NCI-H524 (cell line): ENCODE measurements around the gene CEACAM3.
"Not testable (repeated sequence)": the region's sequence is repeated elsewhere in the genome, so short reads cannot be mapped to it uniquely, and the experiment has no call there.

Experiments
- DNase-seq, 2 experiments: peaks; one replicate each; lab custom pipeline; 2025; lab: John Stamatoyannopoulos, UW

CEACAM3 gene

GRCh38 chr19:41796362-41796761, at the start of gene CEACAM3:
CEACAM3 (plus strand) TSS chr19:41796587; CDS start chr19:41796678, 91 bp downstream.
- no peak for DNase-seq

GRCh38 chr19:41746593-41747227, 49.7 kb upstream of the CEACAM3 start:
- DNase-seq: peak; percentile 26 to 46

- DNase-seq: no peak
Observed at GRCh38 chr19:41748012-41748411, 48.4 kb upstream of the CEACAM3 start.

- not testable (repeated sequence) for DNase-seq
Observed at GRCh38 chr19:41750248-41751134, 45.9 kb upstream of the CEACAM3 start.

DNA sequence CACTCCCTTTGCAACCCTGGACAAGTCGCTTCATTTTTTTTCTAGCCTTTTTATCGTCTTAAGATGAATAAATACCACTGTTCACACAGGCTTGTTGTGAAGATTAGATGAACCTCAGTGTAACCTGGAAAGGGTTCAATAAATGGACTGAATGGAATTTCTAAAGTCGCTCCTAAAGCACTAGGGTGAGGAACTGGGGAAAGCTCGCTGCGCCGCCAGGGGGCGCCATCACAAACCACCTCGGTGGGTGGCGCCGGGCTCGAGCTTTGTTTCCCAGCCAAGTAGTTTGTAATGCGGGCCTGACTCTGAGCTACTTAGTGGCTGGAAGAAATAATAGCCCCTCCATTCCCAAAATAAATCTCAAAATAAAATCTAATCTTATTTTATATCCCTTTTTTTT, 43.2 kb upstream of the CEACAM3 start:
- DNase-seq: peak in 1 of 2 experiments; percentile 10

- peak in 1 of 2 experiments; percentile 51 for DNase-seq
Observed at GRCh38 chr19:41753936-41754529, 42.4 kb upstream of the CEACAM3 start.

- no peak for DNase-seq
Observed at GRCh38 chr19:41755328-41755913, 41.0 kb upstream of the CEACAM3 start, which contains the start of gene CEACAM6. CEACAM6 (plus strand) TSS chr19:41755530; CDS start chr19:41755639, 109 bp downstream.

DNA sequence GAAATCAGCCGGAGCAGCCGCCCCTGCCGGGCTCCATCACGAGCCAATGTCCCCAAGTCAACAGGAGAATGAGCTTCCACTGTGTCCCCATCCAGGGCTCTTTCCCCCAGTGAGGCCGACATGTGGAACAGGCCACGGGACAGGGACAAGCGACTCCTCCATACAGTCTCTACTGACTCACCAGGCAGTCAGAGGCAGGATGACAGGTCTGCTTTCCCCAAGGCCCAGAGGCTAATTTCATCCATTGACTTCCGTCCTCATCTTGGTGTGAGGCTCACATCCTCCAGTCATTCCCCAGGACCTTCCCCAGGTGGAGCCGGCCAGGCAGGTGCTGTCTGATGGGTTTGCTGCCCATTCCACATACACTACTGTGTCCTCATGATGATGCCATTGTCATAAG, 37.5 kb upstream of the CEACAM3 start:
- no peak for DNase-seq

DNA sequence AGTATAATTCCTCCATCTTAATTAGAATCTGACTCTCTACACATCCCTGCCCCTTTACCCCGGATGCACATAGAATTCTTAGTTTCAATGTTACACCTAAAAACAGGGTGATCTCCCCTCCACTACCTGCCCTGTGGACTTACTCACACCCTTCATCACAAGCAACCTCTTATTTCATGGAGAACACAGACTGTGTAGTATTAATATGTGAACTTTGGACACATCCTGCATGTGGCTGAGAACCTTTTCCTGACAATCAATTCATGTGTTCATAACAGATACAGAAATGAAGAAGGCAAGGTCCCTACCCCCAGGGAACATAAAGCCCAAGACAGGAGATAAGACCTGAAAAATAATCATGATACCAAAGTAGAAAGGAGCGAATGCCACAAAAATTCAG, 29.3 kb upstream of the CEACAM3 start:
- DNase-seq: no peak

- DNase-seq: not testable (repeated sequence)
Observed at GRCh38 chr19:41768105-41768504, 28.3 kb upstream of the CEACAM3 start.

DNA sequence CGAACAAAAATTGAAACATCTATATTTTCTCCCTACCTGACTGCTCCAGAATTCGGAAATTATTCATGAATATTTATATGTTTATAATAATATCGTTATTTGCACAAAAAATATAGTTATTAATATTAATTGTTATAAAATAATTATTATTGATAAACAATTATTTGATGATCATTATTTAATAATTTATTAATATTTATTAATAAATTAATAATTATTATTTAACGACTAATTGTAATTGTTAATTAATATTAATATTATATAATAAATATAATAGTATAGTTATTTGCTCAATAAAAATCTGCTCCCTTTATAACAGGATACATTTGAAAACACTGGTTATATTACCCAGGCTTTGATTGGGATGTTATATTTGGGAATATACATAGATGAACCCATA, 26.8 kb upstream of the CEACAM3 start:
- no peak for DNase-seq

- DNase-seq: no peak
Observed at GRCh38 chr19:41771410-41771809, 25.0 kb upstream of the CEACAM3 start.

DNA sequence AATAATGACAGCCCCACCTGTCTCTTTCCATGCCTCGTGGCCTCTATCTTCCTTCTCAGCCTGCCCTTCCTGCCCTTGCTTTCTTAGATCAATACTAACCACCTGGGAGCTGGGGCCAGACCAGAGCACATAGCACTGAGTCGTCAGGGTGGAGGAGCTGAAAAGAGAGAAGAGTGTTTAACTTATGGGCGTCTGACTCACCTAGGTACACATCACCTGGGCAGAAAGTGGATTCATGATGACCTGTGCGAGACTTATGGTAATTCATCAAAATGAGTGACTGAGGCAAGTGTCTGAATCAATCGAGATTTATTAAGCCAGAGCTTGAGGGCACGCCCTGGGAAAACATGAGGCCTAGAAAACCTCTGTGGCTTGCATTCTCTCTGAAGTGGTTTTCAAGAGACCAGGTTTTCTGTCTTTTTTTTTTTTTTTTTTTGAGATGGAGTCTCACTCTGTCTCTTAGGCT, 21.8 kb upstream of the CEACAM3 start:
- DNase-seq: no peak

DNA sequence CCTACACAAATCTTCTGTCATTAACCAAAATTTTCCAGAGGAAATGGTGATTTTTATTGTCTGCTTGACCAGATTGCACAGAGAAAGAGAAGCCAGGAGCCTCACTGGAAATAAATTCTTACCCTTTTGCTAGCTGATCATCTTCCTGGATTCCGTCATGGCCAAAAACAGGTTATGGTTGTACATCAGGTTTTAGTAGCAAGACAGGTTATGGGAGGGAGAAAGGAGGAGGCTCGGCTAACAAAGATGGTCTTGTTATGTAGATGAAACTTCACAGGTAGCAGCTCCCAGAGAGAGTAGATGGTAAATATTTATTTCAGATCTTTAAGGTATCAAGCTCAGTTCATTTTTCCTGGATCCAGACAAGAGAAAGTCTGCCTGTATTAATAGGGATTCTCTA, 19.7 kb upstream of the CEACAM3 start:
- DNase-seq: no peak

GRCh38 chr19:41783612-41784011, 12.8 kb upstream of the CEACAM3 start:
- no peak for DNase-seq

- DNase-seq: no peak
Observed at GRCh38 chr19:41784312-41784711, 12.1 kb upstream of the CEACAM3 start.

DNA sequence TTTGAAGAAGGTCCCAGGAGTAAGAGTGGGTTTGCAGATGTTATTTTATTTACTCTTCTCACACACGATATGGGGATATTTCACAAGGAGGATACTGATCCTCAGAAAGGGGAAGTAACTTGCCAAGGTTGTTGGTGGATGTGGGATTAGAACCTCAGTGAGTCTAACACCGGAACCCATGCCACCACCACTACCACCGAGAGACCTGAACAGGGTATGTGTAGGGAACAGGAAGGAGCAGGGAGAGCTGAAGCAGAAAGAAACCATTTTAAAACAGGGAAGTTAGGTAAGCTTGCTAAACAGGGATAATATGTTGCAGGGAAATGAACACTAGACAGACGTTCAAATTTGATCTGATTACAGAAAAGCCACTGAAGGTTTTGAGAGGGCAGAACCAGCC, 11.6 kb upstream of the CEACAM3 start:
- no peak for DNase-seq

GRCh38 chr19:41785653-41786052, 10.7 kb upstream of the CEACAM3 start:
- peak; percentile 53 to 73 for DNase-seq

GRCh38 chr19:41787055-41787454, 9.3 kb upstream of the CEACAM3 start:
- no peak for DNase-seq

- DNase-seq: not testable (repeated sequence)
Observed at GRCh38 chr19:41788518-41788917, 7.9 kb upstream of the CEACAM3 start.

DNA sequence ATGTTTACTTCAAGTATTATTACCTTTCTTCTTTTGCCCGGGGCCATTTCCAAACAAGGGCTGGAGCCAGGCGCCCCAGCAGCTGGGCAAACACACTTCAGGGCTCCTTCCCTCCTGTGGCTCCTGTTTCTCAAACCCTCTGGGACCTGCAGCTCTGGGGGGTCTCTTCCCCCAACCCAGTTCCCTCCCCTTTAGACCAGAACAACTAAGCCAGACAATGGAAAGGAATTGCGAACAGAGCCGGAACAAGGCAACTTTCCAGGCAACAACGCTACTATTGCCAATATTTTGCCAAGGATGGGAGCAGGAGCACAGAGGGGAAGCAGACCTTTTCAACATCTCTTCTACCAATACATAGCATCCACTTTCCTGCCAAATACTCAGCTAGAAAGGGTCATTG, 7.3 kb upstream of the CEACAM3 start:
- DNase-seq: not testable (repeated sequence)
